Activated naive CD4-positive, alpha-beta T cell (primary cell): Measurements from ENCODE around the gene DGKI.

Experiments used
- DNase-seq, 4 experiments: peaks; one replicate each; lab custom pipeline; 2025; lab: John Stamatoyannopoulos, UW

Gene DGKI

GRCh38 chr7:137871170-137871915 is 24.6 kb upstream of the DGKI start:
- DNase-seq, result no peak

- DNase-seq, result no peak
These were observed 23.9 kb upstream of the DGKI start for GRCh38 chr7:137870684-137871083.

- no peak for DNase-seq
These were observed 23.3 kb upstream of the DGKI start for GRCh38 chr7:137870078-137870477.

GRCh38 chr7:137869260-137869659 is 22.5 kb upstream of the DGKI start:
- DNase-seq, result no peak

- DNase-seq, result no peak
These were observed 20.5 kb upstream of the DGKI start for GRCh38 chr7:137867289-137867688.

GRCh38 chr7:137865764-137866163 is 19.0 kb upstream of the DGKI start:
- DNase-seq, result no peak

GRCh38 chr7:137862964-137863363 is 16.2 kb upstream of the DGKI start:
- DNase-seq, result no peak

- DNase-seq, result no peak
These were observed 15.6 kb upstream of the DGKI start for GRCh38 chr7:137862358-137862757.

- no peak for DNase-seq
These were observed 13.8 kb upstream of the DGKI start for GRCh38 chr7:137860542-137860941.

- no peak for DNase-seq
These were observed 6.3 kb upstream of the DGKI start for GRCh38 chr7:137853053-137853452.

- DNase-seq, result no peak
These were observed 5.3 kb upstream of the DGKI start for GRCh38 chr7:137852108-137852507.

- DNase-seq, result no peak
These were observed 4.5 kb upstream of the DGKI start for GRCh38 chr7:137850972-137851945.

- no peak for DNase-seq
These were observed 3.8 kb upstream of the DGKI start for GRCh38 chr7:137850571-137850970.

- DNase-seq, result no peak
These were observed 1.3 kb upstream of the DGKI start for GRCh38 chr7:137848095-137848494.

GRCh38 chr7:137847568-137848050 is 835 bp upstream of the DGKI start:
- no peak for DNase-seq

- DNase-seq, result no peak
These were observed 286 bp downstream of the DGKI start for GRCh38 chr7:137846549-137846826.

GRCh38 chr7:137844677-137845425 is 1.9 kb downstream of the DGKI start:
- no peak for DNase-seq

GRCh38 chr7:137839903-137840779 is 6.6 kb downstream of the DGKI start:
- no peak for DNase-seq

- no peak for DNase-seq
These were observed 8.0 kb downstream of the DGKI start for GRCh38 chr7:137838706-137839315.

- no peak for DNase-seq
These were observed 10.2 kb downstream of the DGKI start for GRCh38 chr7:137836541-137836940.

- no peak for DNase-seq
These were observed 10.7 kb downstream of the DGKI start for GRCh38 chr7:137836113-137836509.
